ENCODE measurements around the gene DDO. TPM values are rescaled to one million over a fixed set of nuclear protein-coding genes. Genes with fewer than 3 reads are reported as not detected.
A peak's percentile ranks its signal among the peaks of the same experiment; 100 is the strongest.

The DDO gene
- total RNA-seq, 2 experiments from 2014 or later = not detected

DNA sequence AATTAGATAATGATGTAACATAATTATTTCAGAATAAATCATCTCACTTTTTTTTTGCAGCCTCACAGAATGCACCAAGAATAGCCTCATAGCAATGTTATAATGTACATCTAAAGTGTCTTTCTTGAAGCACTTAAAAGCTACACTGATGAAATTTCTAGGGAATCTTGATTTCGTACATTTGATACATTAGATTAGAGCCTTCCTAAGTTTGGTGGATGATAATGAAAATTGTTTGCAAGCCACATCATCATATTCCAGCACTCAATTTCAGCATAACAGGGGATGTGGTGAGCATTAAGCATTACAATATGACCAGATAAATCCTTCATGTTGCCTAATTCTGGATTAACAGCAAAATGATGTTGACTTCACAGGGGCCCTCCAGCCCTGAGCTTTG lies 47.5 kb downstream of the DDO start:
- Mint-ChIP-seq H3K4me3 (no peak overlapping the region), H3K27ac (no peak overlapping the region), H3K4me1 (ENCODE audit: low read depth) (peaks cover 42% of the 10 kb centered on the region), H3K9me3 (no peaks in the 10 kb centered on the region), H3K27me3 (peaks cover 4% of the 10 kb centered on the region), H3K36me3 (ENCODE audit: low read depth) (no peaks in the 10 kb centered on the region)
- H3K9me3 ChIP-seq (ENCODE audit: control insufficient read depth in 1 of 2, insufficient read depth in 1 of 2, low read length in 2 of 2) = no peaks in the 10 kb centered on the region
- CTCF ChIA-PET = no interaction called here
- no peak overlapping the region for H3K4me3 ChIP-seq (ENCODE audit: low read length)
- intact Hi-C loops (cut with DNase I, micrococcal nuclease) = no loop called here
- H3K27me3 ChIP-seq (ENCODE audit: control insufficient read depth in 1 of 2, insufficient read depth in 2 of 2, low read length in 2 of 2) = no peaks in the 10 kb centered on the region
- H3K27ac ChIP-seq (ENCODE audit: low read depth in 1 of 2, low read length in 2 of 2) = no peak overlapping the region
- H3K36me3 ChIP-seq (ENCODE audit: insufficient read depth, low read length) = no peaks in the 10 kb centered on the region
- ATAC-seq (ENCODE audit: poor library complexity) (no peak), DNase-seq (no peak)
- H3K4me1 ChIP-seq (ENCODE audit: insufficient read depth, low read length) = peaks cover 15% of the 10 kb centered on the region
- POLR2A ChIA-PET = no interaction called here
- TF ChIP-seq, protein P1, sequence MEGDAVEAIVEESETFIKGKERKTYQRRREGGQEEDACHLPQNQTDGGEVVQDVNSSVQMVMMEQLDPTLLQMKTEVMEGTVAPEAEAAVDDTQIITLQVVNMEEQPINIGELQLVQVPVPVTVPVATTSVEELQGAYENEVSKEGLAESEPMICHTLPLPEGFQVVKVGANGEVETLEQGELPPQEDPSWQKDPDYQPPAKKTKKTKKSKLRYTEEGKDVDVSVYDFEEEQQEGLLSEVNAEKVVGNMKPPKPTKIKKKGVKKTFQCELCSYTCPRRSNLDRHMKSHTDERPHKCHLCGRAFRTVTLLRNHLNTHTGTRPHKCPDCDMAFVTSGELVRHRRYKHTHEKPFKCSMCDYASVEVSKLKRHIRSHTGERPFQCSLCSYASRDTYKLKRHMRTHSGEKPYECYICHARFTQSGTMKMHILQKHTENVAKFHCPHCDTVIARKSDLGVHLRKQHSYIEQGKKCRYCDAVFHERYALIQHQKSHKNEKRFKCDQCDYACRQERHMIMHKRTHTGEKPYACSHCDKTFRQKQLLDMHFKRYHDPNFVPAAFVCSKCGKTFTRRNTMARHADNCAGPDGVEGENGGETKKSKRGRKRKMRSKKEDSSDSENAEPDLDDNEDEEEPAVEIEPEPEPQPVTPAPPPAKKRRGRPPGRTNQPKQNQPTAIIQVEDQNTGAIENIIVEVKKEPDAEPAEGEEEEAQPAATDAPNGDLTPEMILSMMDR (IDR thresholded peaks at IDR 0.05) = no peak

DNA sequence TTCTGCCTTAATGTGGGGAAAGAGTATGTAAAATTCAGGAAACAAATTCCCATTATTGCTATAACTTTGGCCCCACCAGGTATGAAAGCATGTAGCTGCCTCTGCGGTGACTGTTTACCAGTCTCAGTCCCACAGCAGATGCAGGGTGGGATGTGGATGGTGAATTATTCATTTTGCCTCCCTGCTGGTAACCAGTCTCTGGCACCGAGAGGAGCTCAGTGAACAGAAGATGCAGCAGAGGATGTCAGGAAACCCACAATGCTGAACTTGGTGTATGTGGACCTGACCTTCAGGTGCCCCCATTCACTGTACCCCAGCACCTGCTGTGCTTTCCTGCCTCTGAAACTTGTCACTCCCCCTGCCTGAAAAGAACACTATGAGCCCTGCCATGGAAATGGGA lies 48.4 kb downstream of the DDO start:
- DNase-seq (peak in 1 of 14 experiments; percentile 29), ATAC-seq (ENCODE audit: poor library complexity) (peak; percentile 34)
- ChIA-PET POLR2A (interaction anchor here (1.0 to 2.4 kb wide), 3 partner anchors 9 to 507 kb away, joined by 3 to 14 read pairs (median 3); partner anchors contain the start of gene AMD1), CTCF (no interaction called here)
- H3K27me3 Mint-ChIP-seq = peaks cover 11% of the 10 kb centered on the region
- H3K36me3 Mint-ChIP-seq (ENCODE audit: low read depth) = no peaks in the 10 kb centered on the region
- Histone ChIP-seq H3K27me3 (ENCODE audit: control insufficient read depth in 1 of 2, insufficient read depth in 2 of 2, low read length in 2 of 2) (no peaks in the 10 kb centered on the region), H3K27ac (ENCODE audit: low read depth in 1 of 2, low read length in 2 of 2) (no peak overlapping the region), H3K4me1 (ENCODE audit: insufficient read depth, low read length) (peaks cover 15% of the 10 kb centered on the region), H3K9me3 (ENCODE audit: control insufficient read depth in 1 of 2, insufficient read depth in 1 of 2, low read length in 2 of 2) (no peaks in the 10 kb centered on the region), H3K36me3 (ENCODE audit: insufficient read depth, low read length) (no peaks in the 10 kb centered on the region), H3K4me3 (ENCODE audit: low read length) (no peak overlapping the region)
- H3K4me3 Mint-ChIP-seq = no peak overlapping the region
- peak overlapping the region; percentile 50 for H3K27ac Mint-ChIP-seq
- intact Hi-C loops (cut with DNase I, micrococcal nuclease) = no loop called here
- no peaks in the 10 kb centered on the region for H3K9me3 Mint-ChIP-seq
- TF ChIP-seq, protein P1 (IDR thresholded peaks at IDR 0.05) = no peak
- peaks cover 42% of the 10 kb centered on the region for H3K4me1 Mint-ChIP-seq (ENCODE audit: low read depth)

DNA sequence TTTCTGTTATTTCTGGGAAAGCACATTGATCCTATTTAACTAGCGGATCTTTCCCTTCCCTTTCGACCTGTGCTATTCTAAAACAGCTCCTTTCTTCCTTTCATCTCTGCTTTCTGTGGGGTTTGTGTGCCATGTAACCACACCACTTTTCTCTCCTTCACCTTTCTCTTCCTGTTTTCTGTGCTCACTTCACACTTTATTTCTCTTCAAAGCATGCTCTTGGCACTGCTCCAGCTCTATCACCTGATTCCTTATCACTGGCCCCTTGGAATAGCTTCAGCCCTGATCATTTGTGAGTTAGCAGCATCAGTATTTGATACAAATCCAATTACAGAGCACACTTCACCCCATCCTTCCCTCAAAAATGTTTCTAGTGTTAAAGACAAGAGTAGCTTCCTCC lies 49.1 kb downstream of the DDO start:
- Mint-ChIP-seq H3K27me3 (peaks cover 16% of the 10 kb centered on the region), H3K36me3 (ENCODE audit: low read depth) (no peaks in the 10 kb centered on the region), H3K27ac (peak overlapping the region; percentile 50), H3K4me1 (ENCODE audit: low read depth) (peaks cover 42% of the 10 kb centered on the region), H3K9me3 (no peaks in the 10 kb centered on the region), H3K4me3 (peak overlapping the region; percentile 9)
- intact Hi-C loops (cut with DNase I, micrococcal nuclease) = no loop called here
- Histone ChIP-seq H3K9me3 (ENCODE audit: control insufficient read depth in 1 of 2, insufficient read depth in 1 of 2, low read length in 2 of 2) (no peaks in the 10 kb centered on the region), H3K4me3 (ENCODE audit: low read length) (no peak overlapping the region), H3K27ac (ENCODE audit: low read depth in 1 of 2, low read length in 2 of 2) (no peak overlapping the region), H3K36me3 (ENCODE audit: insufficient read depth, low read length) (no peaks in the 10 kb centered on the region), H3K4me1 (ENCODE audit: insufficient read depth, low read length) (peaks cover 15% of the 10 kb centered on the region), H3K27me3 (ENCODE audit: control insufficient read depth in 1 of 2, insufficient read depth in 2 of 2, low read length in 2 of 2) (peaks cover 0 to 3% of the 10 kb centered on the region in 2 experiments)
- POLR2A ChIA-PET = interaction anchor here (0.7 to 2.4 kb wide), 4 partner anchors 9 to 916 kb away, joined by 3 to 14 read pairs (median 3); no protein-coding TSS in a partner anchor
- ATAC-seq (ENCODE audit: poor library complexity) = no peak
- CTCF ChIA-PET = no interaction called here
- TF ChIP-seq, protein P1 (IDR thresholded peaks at IDR 0.05) = no peak
- DNase-seq = peak in 2 of 14 experiments; percentile 20 to 29

All from CD4-positive, alpha-beta T cell (primary cell).